Mononuclear cell (primary cell): ENCODE results near the gene OR51V1. TPM values are rescaled to one million over a fixed set of nuclear protein-coding genes. Genes with fewer than 3 reads are reported as not detected.
"Not testable (repeated sequence)": the region's sequence is repeated elsewhere in the genome, so short reads cannot be mapped to it uniquely, and the experiment has no call there.

Experiments used
- H3K27me3 ChIP-seq: 2 replicates; pipeline ENCODE4 v1.6.0; 2011; ENCODE audit warnings: low read length, control low read depth; ENCODE audit not compliant: insufficient read depth
- H3K4me1 ChIP-seq: 2 replicates; pipeline ENCODE4 v1.5.1; 2011; ENCODE audit warnings: mild to moderate bottlenecking, low read length, control low read depth; ENCODE audit not compliant: insufficient read depth
- H3K4me3 ChIP-seq: 2 replicates; pipeline ENCODE4 v1.5.1; 2011; ENCODE audit warnings: mild to moderate bottlenecking, low read length, moderate library complexity
- H3K9me3 ChIP-seq: 2 replicates; pipeline ENCODE4 v1.5.1; 2011; ENCODE audit warnings: low read depth, mild to moderate bottlenecking, control low read depth, low read length
- total RNA-seq: library from RNA; depleted of rRNA; stranded (reverse); fragments of >200 nt; gene quantifications from one replicate; pipeline ENCODE4 v1.2.3, GENCODE V29; 2012

Gene OR51V1
- total RNA-seq, 1 donor = not detected

- H3K4me3 ChIP-seq = no peak overlapping the region
- no peaks in the 10 kb centered on the region for H3K4me1 ChIP-seq
- H3K27me3 ChIP-seq = no peaks in the 10 kb centered on the region
- no peaks in the 10 kb centered on the region for H3K9me3 ChIP-seq
Observed at GRCh38 chr11:5223686-5224085, 23.2 kb upstream of the OR51V1 start.

- Histone ChIP-seq H3K9me3 (no peaks in the 10 kb centered on the region), H3K4me1 (no peaks in the 10 kb centered on the region), H3K4me3 (no peak overlapping the region), H3K27me3 (no peaks in the 10 kb centered on the region)
Observed at GRCh38 chr11:5223146-5223545, 22.7 kb upstream of the OR51V1 start.

- Histone ChIP-seq H3K4me3 (no peak overlapping the region), H3K9me3 (no peaks in the 10 kb centered on the region), H3K27me3 (no peaks in the 10 kb centered on the region), H3K4me1 (no peaks in the 10 kb centered on the region)
Observed at GRCh38 chr11:5210376-5210885, 9.9 kb upstream of the OR51V1 start.

- Histone ChIP-seq H3K9me3 (no peaks in the 10 kb centered on the region), H3K4me3 (no peak overlapping the region), H3K4me1 (no peaks in the 10 kb centered on the region), H3K27me3 (no peaks in the 10 kb centered on the region)
Observed at GRCh38 chr11:5204787-5205186, 4.3 kb upstream of the OR51V1 start.

- no peak overlapping the region for H3K4me3 ChIP-seq
- H3K9me3 ChIP-seq = no peaks in the 10 kb centered on the region
- H3K27me3 ChIP-seq = no peaks in the 10 kb centered on the region
- no peaks in the 10 kb centered on the region for H3K4me1 ChIP-seq
Observed at GRCh38 chr11:5203366-5203765, 2.9 kb upstream of the OR51V1 start.

- H3K4me3 ChIP-seq = no peak overlapping the region
- H3K9me3 ChIP-seq = no peaks in the 10 kb centered on the region
- no peaks in the 10 kb centered on the region for H3K4me1 ChIP-seq
- H3K27me3 ChIP-seq = no peaks in the 10 kb centered on the region
Observed at GRCh38 chr11:5198285-5198684, 2.2 kb downstream of the OR51V1 start.

GRCh38 chr11:5197536-5197935 lies 2.9 kb downstream of the OR51V1 start:
- H3K4me1 ChIP-seq = no peaks in the 10 kb centered on the region
- no peaks in the 10 kb centered on the region for H3K27me3 ChIP-seq
- H3K9me3 ChIP-seq = no peaks in the 10 kb centered on the region
- no peak overlapping the region for H3K4me3 ChIP-seq

GRCh38 chr11:5196731-5197130 lies 3.8 kb downstream of the OR51V1 start:
- H3K4me3 ChIP-seq = no peak overlapping the region
- H3K9me3 ChIP-seq = no peaks in the 10 kb centered on the region

GRCh38 chr11:5196067-5196466 lies 4.4 kb downstream of the OR51V1 start:
- Histone ChIP-seq H3K4me1 (no peaks in the 10 kb centered on the region), H3K27me3 (no peaks in the 10 kb centered on the region), H3K4me3 (no peak overlapping the region), H3K9me3 (no peaks in the 10 kb centered on the region)

More at GRCh38 chr11:5196731-5197130, 3.8 kb downstream of the OR51V1 start:
- H3K27me3 ChIP-seq = no peaks in the 10 kb centered on the region
- no peaks in the 10 kb centered on the region for H3K4me1 ChIP-seq

GRCh38 chr11:5192738-5193137 lies 7.7 kb downstream of the OR51V1 start:
- H3K4me1 ChIP-seq = no peaks in the 10 kb centered on the region
- no peaks in the 10 kb centered on the region for H3K27me3 ChIP-seq

GRCh38 chr11:5188201-5188600 lies 12.3 kb downstream of the OR51V1 start:
- H3K4me3 ChIP-seq = no peak overlapping the region
- no peaks in the 10 kb centered on the region for H3K4me1 ChIP-seq
- no peaks in the 10 kb centered on the region for H3K9me3 ChIP-seq
- H3K27me3 ChIP-seq = no peaks in the 10 kb centered on the region

More at GRCh38 chr11:5192738-5193137, 7.7 kb downstream of the OR51V1 start:
- Histone ChIP-seq H3K9me3 (no peaks in the 10 kb centered on the region), H3K4me3 (no peak overlapping the region)

GRCh38 chr11:5178046-5178837 lies 22.2 kb downstream of the OR51V1 start:
- no peak overlapping the region for H3K4me3 ChIP-seq
- H3K27me3 ChIP-seq = no peaks in the 10 kb centered on the region
- no peaks in the 10 kb centered on the region for H3K9me3 ChIP-seq
- H3K4me1 ChIP-seq = no peaks in the 10 kb centered on the region

GRCh38 chr11:5174934-5175333 lies 25.5 kb downstream of the OR51V1 start:
- Histone ChIP-seq H3K4me3 (no peak overlapping the region), H3K27me3 (no peaks in the 10 kb centered on the region), H3K4me1 (no peaks in the 10 kb centered on the region), H3K9me3 (no peaks in the 10 kb centered on the region)

GRCh38 chr11:5171856-5172255 lies 28.6 kb downstream of the OR51V1 start:
- H3K4me1 ChIP-seq = no peaks in the 10 kb centered on the region
- no peaks in the 10 kb centered on the region for H3K27me3 ChIP-seq
- no peak overlapping the region for H3K4me3 ChIP-seq
- H3K9me3 ChIP-seq = no peaks in the 10 kb centered on the region

- not testable (repeated sequence) for H3K9me3 ChIP-seq, H3K4me1 ChIP-seq, H3K27me3 ChIP-seq, H3K4me3 ChIP-seq
Observed at GRCh38 chr11:5165898-5166297, 34.6 kb downstream of the OR51V1 start.

- H3K27me3 ChIP-seq, H3K4me3 ChIP-seq, H3K4me1 ChIP-seq, H3K9me3 ChIP-seq: not testable (repeated sequence)
Observed at GRCh38 chr11:5164807-5165206, 35.7 kb downstream of the OR51V1 start.
